ENCODE data around the gene PPY.
"Not testable (repeated sequence)": the region's sequence is repeated elsewhere in the genome, so short reads cannot be mapped to it uniquely, and the experiment has no call there.

PPY gene

GRCh38 chr17:43974382-43975266 is 32.3 kb upstream of the PPY start:
- no peak overlapping the region for H3K27ac ChIP-seq
- no peak for TF ChIP-seq ZFX (IDR thresholded peaks at IDR 0.05)
- no peak for TF ChIP-seq CTCF (conservative IDR thresholded peaks at IDR 0.05)

DNA sequence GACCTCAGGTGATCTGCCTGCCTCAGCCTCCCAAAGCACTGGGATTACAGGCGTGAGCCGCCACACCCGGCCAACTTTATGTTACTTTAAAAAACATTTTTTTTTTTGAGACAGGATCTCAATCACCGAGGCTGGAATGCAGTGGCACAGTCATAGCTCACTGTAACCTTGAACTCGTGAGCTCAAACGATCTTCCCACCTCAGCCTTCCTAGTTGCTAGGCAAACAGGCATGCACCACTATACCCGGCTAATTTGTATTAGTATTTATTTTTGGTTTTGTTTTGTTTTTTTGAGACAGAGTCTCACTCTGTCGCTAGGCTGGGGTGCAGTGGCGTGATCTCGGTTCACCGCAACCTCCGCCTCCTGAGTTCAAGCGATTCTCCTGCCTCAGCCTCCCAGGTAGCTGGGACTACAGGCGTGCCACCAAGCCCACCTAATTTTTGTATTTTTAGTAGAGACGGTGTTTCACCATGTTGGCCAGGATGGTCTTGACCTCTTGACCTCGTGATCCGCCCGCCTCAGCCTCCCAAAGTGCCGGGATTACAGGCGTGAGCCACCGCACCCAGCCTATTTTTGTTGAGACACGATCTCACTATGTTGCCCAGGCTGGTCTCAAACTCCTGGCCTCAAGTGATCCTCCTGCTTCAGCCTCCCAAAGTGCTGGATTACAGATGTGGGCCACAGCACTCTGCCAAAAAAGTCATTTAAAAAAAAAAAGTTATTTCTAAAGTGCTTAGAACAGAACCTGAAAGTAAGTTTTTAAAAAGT is 30.4 kb upstream of the PPY start:
- not testable (repeated sequence) for H3K27ac ChIP-seq

- H3K27ac ChIP-seq = not testable (repeated sequence)
Observed at GRCh38 chr17:43971436-43971835, 29.2 kb upstream of the PPY start.

DNA sequence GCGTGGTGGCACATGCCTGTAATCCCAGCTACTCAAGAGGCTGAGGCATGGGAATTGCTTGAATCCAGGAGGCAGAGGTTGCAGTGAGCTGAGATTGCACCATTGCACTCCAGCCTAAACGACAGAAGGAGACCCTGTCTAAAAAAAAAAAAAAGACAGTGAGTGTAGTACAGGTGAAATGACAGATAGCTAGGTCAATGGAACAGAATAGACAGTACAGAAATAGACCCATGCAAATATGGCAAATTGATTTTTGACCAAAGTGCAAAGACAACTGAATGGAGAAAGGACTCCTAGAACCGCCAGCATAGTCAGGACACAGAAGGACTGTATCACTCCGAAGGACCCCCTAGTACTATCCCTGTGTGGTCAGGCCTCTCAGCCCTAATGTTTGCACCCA is 28.1 kb upstream of the PPY start:
- H3K27ac ChIP-seq = no peak overlapping the region
- TF ChIP-seq ZFX (IDR thresholded peaks at IDR 0.05) (no peak), CTCF (conservative IDR thresholded peaks at IDR 0.05) (no peak)

DNA sequence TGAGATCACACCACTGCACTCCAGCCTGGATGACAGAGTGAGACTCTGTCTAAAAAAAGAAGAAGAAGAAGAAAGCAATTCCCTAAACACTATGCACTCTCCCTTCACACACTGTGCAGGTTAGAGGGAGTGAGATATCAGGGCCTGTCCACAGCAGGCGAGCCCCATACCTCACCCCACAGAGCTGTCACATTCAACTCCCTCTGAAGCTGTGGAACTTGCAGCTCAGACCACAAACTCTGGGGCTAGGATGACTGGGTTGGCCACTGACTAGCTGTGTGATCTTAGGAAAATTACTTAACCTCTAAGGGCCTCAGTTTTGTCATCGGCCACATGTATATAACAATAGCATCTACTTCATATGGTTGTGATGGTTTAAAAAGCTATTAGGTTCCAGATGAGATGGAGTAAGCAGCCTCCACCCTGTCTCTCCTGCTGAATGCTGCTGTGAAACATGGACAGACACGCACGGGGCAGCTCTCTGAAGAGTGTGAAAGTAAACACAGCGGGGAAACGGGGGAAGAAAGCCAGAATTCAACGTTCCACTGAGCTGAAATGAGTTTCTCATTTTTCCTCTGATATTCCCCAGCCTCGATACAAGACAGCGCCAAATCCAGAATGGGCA is 25.1 kb upstream of the PPY start:
- TF ChIP-seq CTCF (conservative IDR thresholded peaks at IDR 0.05) = no peak
- no peak for TF ChIP-seq ZFX (IDR thresholded peaks at IDR 0.05)
- no peak overlapping the region for H3K27ac ChIP-seq

- no peak for TF ChIP-seq CTCF (conservative IDR thresholded peaks at IDR 0.05)
- no peak for TF ChIP-seq ZFX (IDR thresholded peaks at IDR 0.05)
- no peak overlapping the region for H3K27ac ChIP-seq
Observed at GRCh38 chr17:43966276-43966675, 24.0 kb upstream of the PPY start.

GRCh38 chr17:43962479-43962878 is 20.2 kb upstream of the PPY start:
- TF ChIP-seq ZFX (IDR thresholded peaks at IDR 0.05) = no peak
- no peak for TF ChIP-seq CTCF (conservative IDR thresholded peaks at IDR 0.05)
- no peak overlapping the region for H3K27ac ChIP-seq

DNA sequence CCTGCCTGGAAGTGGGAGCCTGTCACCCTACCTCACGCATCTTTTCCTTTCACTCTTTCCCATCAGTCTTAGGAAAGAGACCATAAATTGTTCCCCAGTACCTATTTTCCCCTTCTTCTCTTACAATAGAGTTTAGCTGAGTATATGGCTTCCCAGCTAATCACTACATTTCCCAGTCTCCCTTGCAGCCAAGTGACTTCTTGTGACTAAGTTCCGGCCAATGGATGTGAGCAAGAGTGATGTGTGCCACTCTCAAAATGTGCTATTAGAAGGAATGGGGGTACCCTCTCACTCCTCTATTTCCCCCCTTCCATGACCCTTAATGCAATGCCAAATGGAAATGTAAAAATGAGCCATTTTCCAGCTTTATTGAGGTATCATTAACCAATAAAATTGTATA is 19.7 kb upstream of the PPY start:
- no peak for TF ChIP-seq CTCF (conservative IDR thresholded peaks at IDR 0.05)
- no peak overlapping the region for H3K27ac ChIP-seq

DNA sequence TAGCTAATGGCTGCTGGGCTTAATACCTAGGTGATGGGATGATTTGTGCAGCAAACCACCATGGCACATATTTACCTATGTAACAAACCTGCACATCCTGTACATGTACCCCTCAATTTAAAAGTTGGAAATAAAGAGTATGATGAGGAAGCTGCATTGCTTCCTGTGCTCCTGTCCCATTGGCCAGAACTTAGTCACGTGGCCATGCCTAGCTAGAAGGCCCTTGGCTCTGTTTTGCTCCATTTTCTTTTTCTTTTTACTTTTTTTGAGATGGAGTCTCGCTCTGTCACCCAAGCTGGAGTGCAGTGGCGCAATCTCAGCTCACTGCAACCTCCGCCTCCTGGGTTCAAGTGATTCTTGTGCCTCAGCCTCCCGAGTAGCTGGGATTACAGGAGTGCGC is 19.0 kb upstream of the PPY start:
- not testable (repeated sequence) for H3K27ac ChIP-seq
